Liver (tissue), 9 donors: ENCODE measurements around the gene ALPI. TPM values are rescaled to one million over a fixed set of nuclear protein-coding genes. Genes with fewer than 3 reads are reported as not detected.

Source experiments
- DNase-seq: peaks from one replicate; pipeline ENCODE4 v3.0.0-alpha.2; 2017; ENCODE audit warnings: low spot score
- H3K27ac ChIP-seq, 2 donors: one replicate each; pipeline ENCODE4 v1.7.0; 2013; ENCODE audit warnings: inconsistent platforms in 2 of 2, low read length in 2 of 2, control low read depth in 1 of 2, low read depth in 1 of 2, mild to moderate bottlenecking in 1 of 2
- H3K27me3 ChIP-seq, 4 donors: one replicate each; pipeline versions ENCODE4 v1.6.1 to v1.7.0; 2013; ENCODE audit warnings: low read length in 3 of 4, inconsistent platforms in 1 of 4, mild to moderate bottlenecking in 1 of 4, moderate library complexity in 1 of 4; ENCODE audit not compliant: control insufficient read depth in 4 of 4, insufficient read depth in 4 of 4
- H3K36me3 ChIP-seq, 4 donors: one replicate each; pipeline versions ENCODE4 v1.6.1 to v1.7.0; 2013; ENCODE audit warnings: low read length in 3 of 4, mild to moderate bottlenecking in 3 of 4, low read depth in 1 of 4, moderate library complexity in 1 of 4; ENCODE audit not compliant: control insufficient read depth in 4 of 4, insufficient read depth in 3 of 4
- H3K4me1 ChIP-seq, 4 donors: one replicate each; pipeline versions ENCODE4 v1.6.1 to v1.7.0; 2013; ENCODE audit warnings: low read length in 3 of 4, mild to moderate bottlenecking in 3 of 4, moderate library complexity in 1 of 4; ENCODE audit not compliant: control insufficient read depth in 4 of 4, insufficient read depth in 4 of 4
- H3K4me3 ChIP-seq, 3 donors: one replicate each; pipeline versions ENCODE4 v1.6.1 to v1.7.0; 2013; ENCODE audit warnings: low read length in 3 of 3, control low read depth in 1 of 3, low read depth in 1 of 3, mild to moderate bottlenecking in 1 of 3
- H3K9ac ChIP-seq, 2 donors: one replicate each; pipeline ENCODE4 v1.7.0; 2013; ENCODE audit warnings: low read length in 2 of 2, mild to moderate bottlenecking in 2 of 2, moderate library complexity in 2 of 2, control low read depth in 1 of 2, low read depth in 1 of 2
- H3K9me3 ChIP-seq, 4 donors: one replicate each; pipeline versions ENCODE4 v1.6.1 to v1.7.0; 2013; ENCODE audit warnings: low read length in 3 of 4; ENCODE audit not compliant: control insufficient read depth in 4 of 4
- ATF3 ChIP-seq: IDR thresholded peaks from 2 replicates; pipeline ENCODE4 v1.6.1; 2016; ENCODE audit warnings: antibody characterized with exemption
- CTCF ChIP-seq: fragments of 150-350 bp; IDR thresholded peaks from 2 replicates; pipeline ENCODE4 v1.5.1; 2017; ENCODE audit warnings: improper control_type of control experiment, low read depth, low read length; ENCODE audit not compliant: missing input control
- FOXA1 ChIP-seq: IDR thresholded peaks from 2 replicates; pipeline ENCODE4 v1.6.1; 2016; ENCODE audit warnings: antibody characterized with exemption
- FOXA2 ChIP-seq: IDR thresholded peaks from 2 replicates; pipeline ENCODE4 v1.6.1; 2016; ENCODE audit warnings: antibody characterized with exemption
- GABPA ChIP-seq, 2 donors: IDR thresholded peaks in 1 of 2; conservative IDR thresholded peaks in 1 of 2; 2 replicates each; pipeline ENCODE4 v1.6.1; 2016; ENCODE audit warnings: antibody characterized with exemption in 2 of 2, mild to moderate bottlenecking in 1 of 2, moderate library complexity in 1 of 2
- HNF4A ChIP-seq, 2 donors: conservative IDR thresholded peaks; 2 replicates each; pipeline ENCODE4 v1.6.1; 2016; ENCODE audit warnings: antibody characterized with exemption in 2 of 2, mild to moderate bottlenecking in 2 of 2
- HNF4G ChIP-seq: IDR thresholded peaks from 2 replicates; pipeline ENCODE4 v1.6.1; 2016; ENCODE audit warnings: antibody characterized with exemption
- JUND ChIP-seq, 2 donors: IDR thresholded peaks; 2 replicates each; pipeline ENCODE4 v1.6.1; 2016; ENCODE audit warnings: antibody characterized with exemption in 2 of 2
- MAX ChIP-seq: IDR thresholded peaks from 2 replicates; pipeline ENCODE4 v1.6.1; 2016; ENCODE audit warnings: antibody characterized with exemption
- NR2F2 ChIP-seq: IDR thresholded peaks from 2 replicates; pipeline ENCODE4 v1.6.1; 2016; ENCODE audit warnings: antibody characterized with exemption
- RAD21 ChIP-seq, 2 donors: IDR thresholded peaks; 2 replicates each; pipeline ENCODE4 v1.6.1; 2016; ENCODE audit warnings: antibody characterized with exemption in 2 of 2, mild to moderate bottlenecking in 2 of 2
- REST ChIP-seq: IDR thresholded peaks from 2 replicates; pipeline ENCODE4 v1.6.1; 2016; ENCODE audit warnings: antibody characterized with exemption, mild to moderate bottlenecking
- RXRA ChIP-seq, 2 donors: IDR thresholded peaks; 2 replicates each; pipeline ENCODE4 v1.6.1; 2017 to 2018; ENCODE audit warnings: antibody characterized with exemption in 2 of 2, mild to moderate bottlenecking in 1 of 2
- SP1 ChIP-seq: IDR thresholded peaks from 2 replicates; pipeline ENCODE4 v1.6.1; 2018; ENCODE audit warnings: antibody characterized with exemption, mild to moderate bottlenecking
- TAF1 ChIP-seq: conservative IDR thresholded peaks from 2 replicates; pipeline ENCODE4 v1.6.1; 2016; ENCODE audit warnings: antibody characterized with exemption, mild to moderate bottlenecking
- YY1 ChIP-seq: IDR thresholded peaks from 2 replicates; pipeline ENCODE4 v1.6.1; 2016; ENCODE audit warnings: antibody characterized with exemption, mild to moderate bottlenecking
- WGBS: extraction: QIAGEN DNeasy Blood & Tissue Kit; methylation state at CpG from one replicate; pipeline ENCODE4 v1.1.7; 2013; 5-methylcytosine and 5-hydroxymethylcytosine counted together
- polyA plus RNA-seq, 2 donors: library from polyadenylated mRNA; stranded (reverse) in 1 of 2; unstranded in 1 of 2; fragments of 200-250 nt in 1 of 2; fragments of >200 nt in 1 of 2; fragmentation: Nextera tagmentation in 1 of 2; extraction: Ambion mirVana in 1 of 2; gene quantifications; one replicate each; pipeline versions ENCODE4 v1.2.1 to v1.2.3, GENCODE V29; 2013 to 2015
- total RNA-seq, 2 donors: library from RNA; depleted of rRNA; stranded (reverse); fragments of >200 nt; gene quantifications; one replicate each; pipeline ENCODE4 v1.2.3, GENCODE V29; 2014
- TF ChIP-seq, protein P1 (sequence below): IDR thresholded peaks from 2 replicates; pipeline ENCODE4 v1.6.1; 2016; ENCODE audit warnings: antibody characterized with exemption
- donor health status: healthy.
- donor health status: healthy.
- donor health status: healthy.
- donor health status: healthy.
- donor health status: healthy.

The ALPI gene
- total and polyA plus RNA-seq, 4 donors: 0.02 TPM; not detected in 3

GRCh38 chr2:232482301-232483238, 26.6 kb downstream of the ALPI start:
- no peak for TF ChIP-seq FOXA2
- TF ChIP-seq RXRA (IDR thresholded peaks at IDR 0.05): no peak
- no peak for TF ChIP-seq FOXA1
- TF ChIP-seq GABPA (IDR thresholded peaks at IDR 0.05 in 1 of 2, conservative IDR thresholded peaks at IDR 0.05 in 1 of 2): no peak
- no peak for TF ChIP-seq RAD21 (IDR thresholded peaks at IDR 0.05)
- no peak for TF ChIP-seq SP1
- TF ChIP-seq MAX: no peak
- TF ChIP-seq HNF4A (conservative IDR thresholded peaks at IDR 0.05): no peak
- TF ChIP-seq ATF3: no peak
- no peak for TF ChIP-seq REST
- TF ChIP-seq HNF4G: no peak
- no peak for TF ChIP-seq JUND (IDR thresholded peaks at IDR 0.05)
- no peak for TF ChIP-seq TAF1
- TF ChIP-seq, protein P1, sequence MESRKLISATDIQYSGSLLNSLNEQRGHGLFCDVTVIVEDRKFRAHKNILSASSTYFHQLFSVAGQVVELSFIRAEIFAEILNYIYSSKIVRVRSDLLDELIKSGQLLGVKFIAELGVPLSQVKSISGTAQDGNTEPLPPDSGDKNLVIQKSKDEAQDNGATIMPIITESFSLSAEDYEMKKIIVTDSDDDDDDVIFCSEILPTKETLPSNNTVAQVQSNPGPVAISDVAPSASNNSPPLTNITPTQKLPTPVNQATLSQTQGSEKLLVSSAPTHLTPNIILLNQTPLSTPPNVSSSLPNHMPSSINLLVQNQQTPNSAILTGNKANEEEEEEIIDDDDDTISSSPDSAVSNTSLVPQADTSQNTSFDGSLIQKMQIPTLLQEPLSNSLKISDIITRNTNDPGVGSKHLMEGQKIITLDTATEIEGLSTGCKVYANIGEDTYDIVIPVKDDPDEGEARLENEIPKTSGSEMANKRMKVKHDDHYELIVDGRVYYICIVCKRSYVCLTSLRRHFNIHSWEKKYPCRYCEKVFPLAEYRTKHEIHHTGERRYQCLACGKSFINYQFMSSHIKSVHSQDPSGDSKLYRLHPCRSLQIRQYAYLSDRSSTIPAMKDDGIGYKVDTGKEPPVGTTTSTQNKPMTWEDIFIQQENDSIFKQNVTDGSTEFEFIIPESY: no peak
- TF ChIP-seq YY1: no peak
- Histone ChIP-seq H3K27ac (no peak overlapping the region), H3K4me3 (no peak overlapping the region), H3K9me3 (no peaks in the 10 kb centered on the region), H3K36me3 (no peaks in the 10 kb centered on the region), H3K27me3 (peaks cover 2 to 10% (median 6%) of the 10 kb centered on the region in 4 donors), H3K9ac (no peak overlapping the region), H3K4me1 (peaks cover 3 to 23% (median 6%) of the 10 kb centered on the region in 4 donors)
- DNase-seq: no peak
- WGBS: 90% methylated on average over 31 of the region's 31 CpGs

GRCh38 chr2:232483311-232483922, 27.5 kb downstream of the ALPI start:
- no peak overlapping the region for H3K9ac ChIP-seq
- peaks cover 3 to 10% (median 6%) of the 10 kb centered on the region in 4 donors for H3K27me3 ChIP-seq
- no peak for DNase-seq
- H3K36me3 ChIP-seq: no peaks in the 10 kb centered on the region
- peaks cover 3 to 23% (median 6%) of the 10 kb centered on the region in 4 donors for H3K4me1 ChIP-seq
- H3K27ac ChIP-seq: no peak overlapping the region
- no peak for TF ChIP-seq FOXA1
- no peak for TF ChIP-seq HNF4G
- no peak for TF ChIP-seq ATF3
- no peak for TF ChIP-seq HNF4A (conservative IDR thresholded peaks at IDR 0.05)
- TF ChIP-seq NR2F2: no peak
- TF ChIP-seq REST: no peak
- TF ChIP-seq YY1: no peak
- no peak for TF ChIP-seq GABPA (IDR thresholded peaks at IDR 0.05 in 1 of 2, conservative IDR thresholded peaks at IDR 0.05 in 1 of 2)
- TF ChIP-seq CTCF: no peak
- H3K4me3 ChIP-seq: no peak overlapping the region
- H3K9me3 ChIP-seq: no peaks in the 10 kb centered on the region
- WGBS: 92% methylated on average over 10 of the region's 10 CpGs
